Measurements from ENCODE around the gene SWT1.

- TF ChIP-seq ZNF511 (CRISPR knock-in tag; IDR thresholded peaks at IDR 0.05): no peak
- TF ChIP-seq EZH2 (IDR thresholded peaks at IDR 0.05; ENCODE audit: borderline replicate concordance, low read depth, low read length): no peak
- no peak for TF ChIP-seq POLR2A (conservative IDR thresholded peaks at IDR 0.05)
- TF ChIP-seq FOS (IDR thresholded peaks at IDR 0.05; ENCODE audit: extremely low read depth, insufficient read length): no peak
- no peak for TF ChIP-seq ZKSCAN8 (CRISPR knock-in tag; IDR thresholded peaks at IDR 0.05)
- TF ChIP-seq MYBL2 (IDR thresholded peaks at IDR 0.05; ENCODE audit: low read depth): no peak
- no peak for TF ChIP-seq MYBL2 (CRISPR knock-in tag; IDR thresholded peaks at IDR 0.05; ENCODE audit: borderline replicate concordance)
- no peak for TF ChIP-seq NFIC (IDR thresholded peaks at IDR 0.05)
Measured at GRCh38 chr1:185228979-185229378, 72.0 kb downstream of the SWT1 start.
